Measurements from ENCODE around the gene SGCA. TPM values are rescaled to one million over a fixed set of nuclear protein-coding genes. Genes with fewer than 3 reads are reported as not detected.

SGCA gene
- total RNA-seq, 4 donors from 2014 or later: 1.1 to 4.9 (median 2.6) TPM; not detected in 1

GRCh38 chr17:50151937-50152547 is 13.8 kb upstream of the SGCA start:
- no peak for TF ChIP-seq CTCF (IDR thresholded peaks at IDR 0.05)
- ATAC-seq (ENCODE audit: low FRiP score) (peak; percentile 30), DNase-seq (ENCODE audit: low spot score) (peak; percentile 63)

GRCh38 chr17:50152736-50153135 is 13.1 kb upstream of the SGCA start:
- DNase-seq (ENCODE audit: low spot score): no peak
- TF ChIP-seq CTCF (IDR thresholded peaks at IDR 0.05): no peak
- ATAC-seq (ENCODE audit: low FRiP score): no peak

GRCh38 chr17:50153650-50154575 is 11.9 kb upstream of the SGCA start:
- DNase-seq (ENCODE audit: low spot score): no peak
- no peak for ATAC-seq (ENCODE audit: low FRiP score)

GRCh38 chr17:50154604-50155003 is 11.2 kb upstream of the SGCA start:
- no peak for TF ChIP-seq CTCF (IDR thresholded peaks at IDR 0.05)
- ATAC-seq (ENCODE audit: low FRiP score) (no peak), DNase-seq (ENCODE audit: low spot score) (no peak)

More at GRCh38 chr17:50153650-50154575, 11.9 kb upstream of the SGCA start:
- TF ChIP-seq CTCF (IDR thresholded peaks at IDR 0.05): no peak

- no peak for TF ChIP-seq CTCF (IDR thresholded peaks at IDR 0.05)
- ATAC-seq (ENCODE audit: low FRiP score) (no peak), DNase-seq (ENCODE audit: low spot score) (no peak)
Measured at GRCh38 chr17:50155115-50155819, 10.5 kb upstream of the SGCA start.

GRCh38 chr17:50157891-50158290 is 7.9 kb upstream of the SGCA start:
- ATAC-seq (ENCODE audit: low FRiP score): no peak
- DNase-seq (ENCODE audit: low spot score): no peak
- no peak for TF ChIP-seq CTCF (IDR thresholded peaks at IDR 0.05)
